Measurements from ENCODE around the gene SMG6. TPM values are rescaled to one million over a fixed set of nuclear protein-coding genes. Genes with fewer than 3 reads are reported as not detected.

SMG6 gene
- total and polyA plus RNA-seq, 2 of the 4 experiments (the other 2 are of a cell fraction) = 16.3 to 30.3 TPM

DNA sequence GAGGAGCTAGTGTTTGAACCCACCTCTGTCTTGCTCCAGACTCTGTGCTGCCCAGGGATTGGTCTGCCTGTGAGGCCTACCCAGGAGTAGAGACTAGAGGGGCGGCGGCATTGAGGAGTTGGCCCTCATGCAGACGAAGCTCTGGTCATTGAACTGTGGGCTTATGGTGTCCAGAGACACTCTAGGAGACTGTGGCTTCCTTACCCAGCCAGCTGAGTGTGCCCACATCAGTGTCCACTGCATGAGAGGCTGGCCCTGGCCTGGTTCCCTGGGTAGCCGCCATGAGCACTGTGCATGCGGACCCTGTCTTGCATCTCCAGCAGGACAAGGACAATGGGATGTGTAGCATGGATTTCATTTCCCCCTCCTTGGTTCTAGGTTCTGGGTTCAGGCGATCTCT is 47.7 kb upstream of the SMG6 start:
- no peak overlapping the region for H2AK9ac ChIP-seq (replicated peaks; ENCODE audit: low read depth, low read length, poor library complexity)
- peaks cover 5 to 28% of the 10 kb centered on the region in 2 experiments; a peak in 3 of 4 replicates for H3K79me1 ChIP-seq (ENCODE audit: low read depth in 1 of 2, low read length in 2 of 2)
- no peak for TF ChIP-seq POLR2A (IDR thresholded peaks at IDR 0.05; ENCODE audit: low read depth, low read length)
- in situ Hi-C loops (cut with MboI; ENCODE audit: low sequenced_read_pairs) (no loop called here), intact Hi-C loops (cut with micrococcal nuclease) (loop anchor here (5.0 kb wide), 1 partner anchor 299 kb away; no protein-coding TSS in a partner anchor), dilution Hi-C loops (cut with HindIII; ENCODE audit: low sequenced_read_pairs, unreplicated experiment) (no loop called here)
- H2BK5ac ChIP-seq (ENCODE audit: low read depth, low read length, poor library complexity, severe bottlenecking) = no peak overlapping the region
- DNase-seq (no peak), ATAC-seq (ENCODE audit: low read depth) (no peak)
- no peak overlapping the region for H3K23ac ChIP-seq (ENCODE audit: low read depth, low read length)
- H2AK5ac ChIP-seq (ENCODE audit: low read depth, low read length) = no peak overlapping the region
- no peak overlapping the region for H3K4me3 ChIP-seq (ENCODE audit: insufficient read depth, low read depth, low read length)
- H3K36me3 ChIP-seq (ENCODE audit: control insufficient read depth, insufficient read depth, low read length) = peaks cover 4% of the 10 kb centered on the region; the same call in 1 of the 2 replicates
- CTCF ChIA-PET = no interaction called here
- H3K27me3 ChIP-seq (ENCODE audit: control insufficient read depth, insufficient read depth, low read length) = no peaks in the 10 kb centered on the region
- peaks cover 9% of the 10 kb centered on the region; the same call in 1 of the 2 replicates for H3K9me1 ChIP-seq (ENCODE audit: insufficient read depth, low read length)
- H4K5ac ChIP-seq (ENCODE audit: low read depth, low read length) = no peak overlapping the region
- H3K56ac ChIP-seq (ENCODE audit: extremely low read depth, insufficient read depth, low read length) = no peak overlapping the region
- no peak overlapping the region for H3K14ac ChIP-seq (replicated peaks; ENCODE audit: low read depth, low read length)
- H3K4me1 ChIP-seq (ENCODE audit: control insufficient read depth, insufficient read depth, low read length) = peaks cover 9% of the 10 kb centered on the region
- H2BK120ac ChIP-seq (ENCODE audit: low read depth, low read length) = no peak overlapping the region
- no peak overlapping the region for H2BK20ac ChIP-seq (ENCODE audit: low read depth, low read length)
- H4K91ac ChIP-seq (ENCODE audit: insufficient read depth, low read depth, low read length) = no peak overlapping the region
- H2AFZ ChIP-seq (replicated peaks; ENCODE audit: low read length, poor library complexity) = no peak overlapping the region
- no peak overlapping the region for H3K9ac ChIP-seq (ENCODE audit: low read depth, low read length)
- H3K4ac ChIP-seq (ENCODE audit: low read depth, low read length) = no peak overlapping the region
- H3K9me3 ChIP-seq (ENCODE audit: control insufficient read depth, insufficient read depth, low read length) = no peaks in the 10 kb centered on the region
- H3K27ac ChIP-seq (ENCODE audit: insufficient read depth, low read length) = no peak overlapping the region
- WGBS, 2 experiments (ENCODE audit: extremely low coverage in 2 of 2, insufficient read length in 1 of 2) = 93% methylated on average over 3 of the region's 6 CpGs; no CpG with 5 or more reads in 1 of the 2 experiments
- no peak overlapping the region for H2BK15ac ChIP-seq (ENCODE audit: low read depth, low read length)
- H3K4me2 ChIP-seq (ENCODE audit: low read depth, low read length) = no peak overlapping the region
- peaks cover 28% of the 10 kb centered on the region for H4K20me1 ChIP-seq (ENCODE audit: insufficient read depth, low read length)
- BruUV-seq (replicated peaks) = no TSS peak
- POLR2A ChIA-PET (ENCODE audit: unreplicated experiment) = no interaction called here
- H4K8ac ChIP-seq (ENCODE audit: low read depth in 2 of 2, low read length in 2 of 2) = no peak overlapping the region
- H3K18ac ChIP-seq (ENCODE audit: low read depth, low read length) = no peak overlapping the region
